ENCODE measurements around the gene PIEZO2.

- TF ChIP-seq CTCF (conservative IDR thresholded peaks at IDR 0.05; ENCODE audit: low read length), result no peak
- no peak for TF ChIP-seq EZH2phosphoT487 (IDR thresholded peaks at IDR 0.05; ENCODE audit: borderline replicate concordance)
Measured at GRCh38 chr18:11000071-11000470, 149.3 kb downstream of the PIEZO2 start.
